GM10847 (cell line): ENCODE data around the gene SERPINB2.

Experiments
- POLR2A ChIP-seq: IDR thresholded peaks from 2 replicates; pipeline ENCODE4 v1.6.1; 2011; ENCODE audit not compliant: insufficient read length; ENCODE audit errors: extremely low read depth

SERPINB2 gene

DNA sequence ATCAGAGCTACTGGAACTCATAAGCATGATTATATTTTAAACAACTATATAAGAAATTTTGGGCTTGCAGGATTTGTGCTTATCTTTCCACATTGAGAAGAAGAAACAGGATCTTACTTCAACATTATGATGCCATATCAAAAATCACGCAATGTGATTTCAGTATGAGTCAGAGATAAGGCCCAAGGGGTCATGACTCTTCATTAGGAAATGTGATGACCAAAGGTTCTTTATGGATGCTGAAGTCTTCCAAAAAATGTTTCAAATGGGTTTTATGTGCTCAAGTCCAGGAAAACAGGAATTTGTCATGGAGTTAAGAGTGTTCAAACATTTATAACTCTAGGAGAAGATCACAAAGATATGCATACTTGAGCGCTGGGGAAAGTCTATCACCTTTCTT, 7.8 kb upstream of the SERPINB2 start:
- no peak for TF ChIP-seq POLR2A

GRCh38 chr18:63881851-63882250, 5.7 kb upstream of the SERPINB2 start:
- no peak for TF ChIP-seq POLR2A

DNA sequence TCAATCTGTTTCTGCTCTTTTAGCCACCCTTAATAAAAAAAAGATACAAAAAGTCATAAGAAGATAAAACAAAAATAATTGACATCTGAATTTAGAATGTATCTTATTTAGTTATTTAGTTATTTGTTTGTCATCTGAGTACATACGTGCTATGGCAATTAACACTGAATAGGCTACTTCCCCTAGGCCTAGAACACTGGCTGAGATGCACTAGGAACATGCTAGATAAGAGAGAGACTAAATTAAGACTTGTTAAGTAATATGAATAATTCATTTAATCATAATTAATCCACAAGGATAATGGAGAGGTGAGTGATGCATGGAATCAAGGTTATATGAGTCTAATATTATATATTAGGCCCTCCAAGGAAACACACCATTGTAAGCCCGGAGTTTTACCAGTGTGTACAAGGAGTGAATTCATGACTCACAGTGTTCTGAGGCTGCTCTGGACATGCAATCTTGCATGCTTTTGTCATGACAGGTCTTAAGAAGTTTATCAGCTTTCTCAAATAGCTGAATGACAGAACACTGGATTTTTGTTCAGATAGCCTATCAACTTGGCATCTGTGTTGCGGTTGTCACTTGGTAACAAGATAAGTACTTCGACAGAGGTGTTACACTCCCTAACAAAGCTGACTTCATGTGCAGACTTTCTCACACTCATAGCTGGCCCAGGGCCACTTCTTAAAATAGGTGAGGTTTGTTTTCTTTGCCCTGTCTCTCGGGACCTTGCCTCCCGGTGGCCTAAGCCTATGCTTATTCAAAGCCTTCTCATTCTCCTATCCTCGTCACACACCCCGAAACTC, 5.0 kb upstream of the SERPINB2 start:
- TF ChIP-seq POLR2A = no peak

DNA sequence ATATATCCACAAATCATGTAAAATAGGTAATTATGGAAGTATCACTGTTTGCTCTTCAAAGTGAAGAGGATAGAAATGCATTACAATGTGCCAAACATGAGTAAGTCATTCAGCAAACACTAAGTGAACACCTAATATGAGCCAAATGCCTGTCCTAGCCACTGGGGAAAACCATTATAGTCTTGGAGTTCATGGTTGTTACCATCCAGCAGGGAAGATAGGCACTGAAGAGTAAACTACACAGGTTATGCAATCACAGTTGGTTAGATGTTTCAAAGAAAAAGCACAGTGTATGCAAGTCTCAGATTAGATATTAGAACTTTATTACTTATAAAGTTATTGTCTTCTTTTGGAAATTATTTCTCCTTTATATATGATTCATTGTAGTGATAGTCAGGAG, 3.9 kb upstream of the SERPINB2 start:
- TF ChIP-seq POLR2A = no peak

- TF ChIP-seq POLR2A = no peak
Measured at GRCh38 chr18:63888470-63889190, 1.1 kb downstream of the SERPINB2 start.

DNA sequence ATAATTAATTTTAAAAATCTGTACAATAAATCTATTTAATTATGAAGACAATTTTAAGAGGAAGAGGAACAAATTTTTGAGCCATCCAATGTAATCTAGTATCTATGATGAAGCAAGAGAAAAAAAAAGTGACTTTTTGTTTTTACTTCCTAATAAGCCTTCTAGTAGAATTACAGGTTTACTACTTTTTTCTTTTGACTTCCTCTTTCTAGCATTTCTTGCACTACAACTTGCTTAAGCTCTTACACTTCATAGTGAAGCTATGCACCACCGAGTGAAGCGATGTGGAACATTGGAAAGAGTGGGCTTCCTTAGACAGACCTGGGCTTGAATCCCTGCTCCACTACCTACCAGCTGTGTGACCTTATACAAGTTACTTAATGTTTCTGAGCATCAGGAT, 2.1 kb downstream of the SERPINB2 start:
- TF ChIP-seq POLR2A = no peak

GRCh38 chr18:63890237-63890949, 2.9 kb downstream of the SERPINB2 start:
- TF ChIP-seq POLR2A = no peak

DNA sequence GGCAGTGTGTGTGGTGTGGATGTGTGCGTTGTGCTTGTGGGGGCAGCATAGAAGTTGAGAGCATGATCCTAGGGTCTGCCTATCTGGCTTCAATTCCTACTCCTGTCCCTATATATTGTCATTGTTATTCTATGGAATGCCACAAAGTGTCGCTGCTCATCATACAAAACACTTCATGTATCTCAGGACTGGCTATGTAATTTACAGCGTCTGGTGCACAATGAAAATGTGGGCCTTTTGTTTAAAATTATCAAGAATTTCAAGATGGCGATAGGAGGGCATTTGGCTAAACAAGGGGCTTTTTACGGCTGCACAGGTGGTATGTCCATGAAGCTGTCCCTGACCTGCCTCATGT, 3.4 kb downstream of the SERPINB2 start:
- TF ChIP-seq POLR2A = no peak

- no peak for TF ChIP-seq POLR2A
Measured at GRCh38 chr18:63892566-63892965, 5.1 kb downstream of the SERPINB2 start.

DNA sequence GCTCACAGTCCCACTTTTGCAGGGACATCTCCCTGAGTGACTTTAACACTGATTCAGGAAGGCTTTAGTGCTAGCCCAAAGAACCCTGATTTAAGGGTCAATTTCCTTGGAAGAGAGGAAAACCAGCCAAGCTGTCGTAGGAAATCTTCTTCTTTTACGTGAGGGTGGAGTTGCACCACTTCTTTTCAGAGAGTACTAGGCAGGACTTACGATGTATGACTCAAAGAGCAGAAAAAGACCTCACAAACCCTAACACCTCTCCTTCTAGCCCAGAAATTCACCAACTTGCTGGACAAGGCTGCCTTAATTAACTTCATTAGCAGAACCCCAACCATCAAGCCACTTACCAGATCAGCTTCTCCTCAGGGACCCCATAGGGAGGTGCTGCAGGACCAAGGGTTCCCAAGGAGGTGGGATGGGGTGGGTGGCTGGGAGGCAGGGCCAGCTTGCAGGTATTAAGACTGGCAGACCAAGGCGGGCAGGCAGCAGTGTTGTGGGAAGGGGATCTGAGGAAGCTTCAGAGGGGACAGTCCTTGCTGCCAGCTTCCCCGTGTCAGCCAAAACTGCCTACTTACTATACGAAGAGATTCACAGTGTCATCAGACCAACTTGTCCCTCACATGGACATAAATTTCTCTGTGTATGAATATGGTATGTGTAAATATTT, 6.7 kb downstream of the SERPINB2 start:
- no peak for TF ChIP-seq POLR2A

GRCh38 chr18:63895190-63895589, 7.7 kb downstream of the SERPINB2 start:
- TF ChIP-seq POLR2A = no peak

GRCh38 chr18:63897072-63897471, 9.6 kb downstream of the SERPINB2 start:
- no peak for TF ChIP-seq POLR2A

DNA sequence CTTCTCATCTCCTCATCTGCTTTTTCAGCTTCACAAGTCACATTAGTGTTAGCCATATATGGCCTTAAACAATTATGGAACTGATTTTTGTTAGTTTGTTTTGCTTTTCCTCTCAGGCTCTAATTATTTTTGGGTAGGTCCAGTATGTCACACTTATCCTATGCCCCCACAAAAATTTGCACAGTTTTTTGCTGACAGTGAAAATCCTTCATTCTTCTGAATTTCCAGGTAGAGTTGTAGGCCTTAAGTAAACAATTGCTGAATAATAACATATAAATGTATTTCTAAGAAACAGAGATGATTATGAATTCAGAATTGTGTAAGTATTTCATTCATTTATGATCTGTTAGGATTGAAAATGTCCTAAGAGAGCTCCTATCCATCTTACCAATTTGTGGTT, 11.7 kb downstream of the SERPINB2 start:
- TF ChIP-seq POLR2A = no peak

GRCh38 chr18:63903851-63904570, 16.5 kb downstream of the SERPINB2 start:
- no peak for TF ChIP-seq POLR2A

DNA sequence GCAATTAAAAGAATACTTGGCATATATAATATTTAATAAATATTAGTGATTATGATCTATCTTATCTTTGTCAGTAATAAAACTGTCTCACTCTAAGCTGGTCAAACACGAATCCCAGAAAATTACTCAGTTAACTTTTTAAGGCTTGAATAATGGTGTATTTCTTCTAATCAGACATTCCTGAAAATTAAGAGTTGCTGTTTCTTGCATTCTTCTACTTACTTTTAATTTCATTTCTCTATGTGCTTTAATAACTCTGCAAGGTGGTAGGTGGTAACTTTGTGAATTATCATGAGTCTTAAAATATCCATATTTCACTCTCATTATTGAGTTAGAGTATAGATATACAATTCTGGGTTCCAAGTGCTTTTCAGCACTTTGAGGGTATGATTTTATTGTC, 17.2 kb downstream of the SERPINB2 start:
- no peak for TF ChIP-seq POLR2A

DNA sequence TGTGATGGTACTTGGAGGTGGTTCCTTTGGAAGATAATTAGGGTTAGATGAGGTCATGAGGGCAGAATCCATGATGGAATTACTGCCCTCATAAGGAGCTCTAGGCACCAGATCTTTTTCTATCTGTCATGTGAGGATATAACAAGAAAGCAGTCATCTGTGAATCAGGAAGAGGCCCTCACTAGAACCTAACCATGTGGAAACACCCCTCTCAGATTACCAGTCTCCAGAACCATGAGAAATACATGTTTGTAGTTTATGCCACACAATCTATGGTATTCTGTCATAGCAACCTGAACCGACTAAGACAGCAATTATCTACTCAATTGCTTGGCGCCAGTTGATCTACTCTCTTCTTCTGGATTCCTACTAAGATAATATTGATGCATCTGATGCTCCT, 17.9 kb downstream of the SERPINB2 start:
- TF ChIP-seq POLR2A = no peak
